ENCODE measurements around the gene SEC61G.

Gene SEC61G

DNA sequence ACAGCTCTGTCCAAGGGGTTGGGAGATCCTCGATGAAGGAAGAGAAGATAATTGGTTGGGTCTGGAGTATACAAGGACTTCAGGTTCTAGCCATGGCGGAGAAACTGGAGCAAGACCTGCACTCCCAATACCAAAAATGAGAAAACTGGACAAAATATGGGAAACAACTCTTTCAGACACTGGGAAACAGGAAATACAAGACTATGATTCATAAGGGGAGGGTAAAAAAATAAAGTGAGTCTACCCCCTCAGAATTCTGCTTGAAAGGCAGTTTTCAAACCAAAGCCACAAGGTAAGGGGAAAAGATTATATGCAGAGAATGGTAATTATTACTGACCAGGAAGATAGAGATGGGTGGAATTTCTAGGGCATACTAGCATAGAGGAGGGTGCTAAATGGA, 10.2 kb upstream of the SEC61G start:
- no peak for DNase-seq (ENCODE audit: low spot score)
- no peak for FAIRE-seq

DNA sequence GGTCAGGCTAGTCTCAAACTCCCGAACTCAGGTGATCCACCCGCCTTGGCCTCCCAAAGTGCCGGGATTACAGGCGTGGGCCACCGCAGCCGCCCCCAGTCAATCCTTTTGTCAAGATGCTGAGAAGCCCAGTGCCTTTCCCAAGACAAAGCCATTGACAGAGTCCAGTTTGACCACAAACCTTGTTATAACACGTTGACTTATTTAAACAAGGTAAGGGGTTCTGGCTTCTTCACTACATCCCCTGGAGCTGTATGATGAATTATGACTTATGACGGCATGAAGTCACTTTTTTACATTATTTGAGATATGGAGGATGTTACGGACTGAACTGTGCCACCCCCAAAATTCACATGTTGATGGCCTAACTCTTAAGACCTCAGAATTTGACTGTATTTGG, 5.8 kb upstream of the SEC61G start:
- FAIRE-seq: no peak
- DNase-seq (ENCODE audit: low spot score): no peak

DNA sequence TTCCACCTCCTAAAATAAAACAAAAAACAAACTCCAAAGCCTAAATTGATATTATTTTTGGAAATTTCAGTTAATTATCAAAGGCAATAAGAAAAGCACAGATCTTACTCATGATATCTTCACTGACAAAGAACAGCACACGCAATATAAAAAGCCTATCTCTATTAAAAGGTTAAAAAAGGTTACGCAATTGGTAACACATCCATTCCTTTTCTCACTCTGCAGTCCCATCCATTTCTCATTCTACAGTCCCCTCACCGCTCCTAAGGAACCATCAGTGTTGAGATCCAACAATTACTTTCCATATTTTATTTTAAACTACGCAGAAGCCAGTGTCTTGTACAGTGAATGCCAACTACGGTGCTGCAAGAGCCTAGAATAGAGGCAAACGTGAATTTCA, 1.3 kb downstream of the SEC61G start:
- no peak for DNase-seq (ENCODE audit: low spot score)

DNA sequence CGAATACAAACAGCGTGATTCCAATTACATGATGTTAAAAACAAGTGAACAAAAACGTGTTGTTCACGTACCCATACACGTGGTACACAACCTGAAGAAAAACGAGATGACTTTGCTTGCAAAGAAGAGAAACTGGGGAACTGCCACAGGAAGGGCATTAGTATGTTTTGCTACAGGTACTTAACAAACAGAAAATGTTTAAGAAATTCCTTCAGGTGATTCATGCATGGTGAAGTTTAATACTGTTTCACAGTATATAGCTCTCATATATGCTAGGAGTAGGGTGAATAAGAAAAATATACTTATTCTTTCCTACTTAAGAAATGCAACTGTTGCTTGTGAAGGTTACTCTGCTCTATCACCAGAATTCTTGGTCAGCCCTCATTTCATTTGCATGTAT, 9.8 kb downstream of the SEC61G start:
- FAIRE-seq (no peak), DNase-seq (ENCODE audit: low spot score) (no peak)

More for the DNA sequence above, 1.3 kb downstream of the SEC61G start:
- no peak for FAIRE-seq

DNA sequence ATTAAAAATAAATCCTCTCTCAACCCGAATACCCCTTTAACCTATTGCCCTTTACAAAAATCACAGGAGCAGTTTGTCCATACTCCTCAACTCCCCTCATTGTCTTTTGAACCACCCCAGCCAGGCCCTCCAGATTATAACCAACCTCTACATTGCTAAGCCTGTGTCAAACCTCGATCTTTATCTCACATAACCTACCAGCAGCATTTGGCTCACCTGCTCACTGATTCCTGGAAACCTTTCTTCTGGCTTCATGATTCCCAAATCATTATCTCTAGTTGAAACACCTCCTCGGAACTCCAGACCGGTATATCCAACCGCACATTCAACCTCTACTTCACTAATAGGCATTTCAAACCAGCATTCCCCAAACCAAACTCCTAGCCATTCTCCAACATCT, 11.8 kb downstream of the SEC61G start:
- no peak for DNase-seq (ENCODE audit: low spot score)
- no peak for FAIRE-seq

DNA sequence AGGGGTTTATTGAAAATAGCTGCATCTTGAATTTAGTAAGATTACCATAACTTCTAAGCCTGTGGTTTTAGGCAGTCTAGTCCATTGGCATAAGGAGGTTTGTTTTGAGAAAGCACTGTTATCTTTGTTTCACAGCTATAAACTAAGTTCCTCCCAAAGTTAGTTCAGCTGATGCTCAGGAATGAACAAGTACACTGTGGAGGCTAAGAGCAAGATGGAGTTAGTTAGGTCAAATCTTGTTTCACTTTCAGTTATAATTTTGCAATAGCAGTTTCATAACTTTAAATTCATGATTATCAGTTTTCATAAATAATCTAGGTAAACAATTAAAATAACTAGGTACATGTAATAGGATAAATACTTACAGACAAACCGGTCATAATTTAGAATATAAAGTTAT, 15.4 kb downstream of the SEC61G start:
- FAIRE-seq: no peak

DNA sequence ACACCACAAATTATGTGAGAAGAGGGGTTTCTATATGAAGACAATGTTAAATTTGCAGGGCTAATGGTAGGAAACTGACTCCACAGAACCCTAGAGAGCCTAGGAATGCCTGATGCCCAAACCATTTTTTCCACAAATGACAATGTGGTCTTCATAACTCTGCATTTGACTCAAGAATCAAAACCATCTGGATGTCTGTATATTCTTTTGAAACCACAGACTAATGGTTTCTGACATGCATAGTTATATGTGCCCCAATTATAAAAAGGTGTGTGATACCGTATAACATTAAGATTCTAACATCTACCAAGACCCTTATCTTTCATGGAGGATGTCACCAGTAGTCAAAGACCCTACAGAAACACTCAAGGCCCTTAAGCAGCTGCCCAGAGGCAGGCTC, 20.3 kb downstream of the SEC61G start:
- FAIRE-seq (no peak), DNase-seq (ENCODE audit: low spot score) (no peak)

More for the DNA sequence above, 15.4 kb downstream of the SEC61G start:
- no peak for DNase-seq (ENCODE audit: low spot score)

DNA sequence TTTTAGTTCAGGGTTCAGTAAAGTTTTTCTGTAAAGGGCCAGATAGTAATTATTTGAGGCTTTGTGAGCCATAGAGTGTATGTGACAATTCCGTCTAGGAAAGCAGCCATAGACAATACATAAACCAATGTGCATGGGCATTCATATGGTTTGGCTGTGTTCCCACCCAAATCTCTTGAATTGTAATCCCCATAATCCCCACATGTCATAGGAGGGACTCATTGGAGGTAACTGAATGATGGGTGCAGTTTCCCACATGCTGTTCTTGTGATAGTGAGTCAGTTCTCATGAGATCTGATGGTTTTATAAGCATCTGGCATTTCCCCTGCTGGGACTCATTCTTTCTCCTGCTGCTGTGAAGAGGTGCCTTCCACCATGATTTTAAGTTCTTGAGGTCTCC, 29.9 kb downstream of the SEC61G start:
- FAIRE-seq (no peak), DNase-seq (ENCODE audit: low spot score) (no peak)

DNA sequence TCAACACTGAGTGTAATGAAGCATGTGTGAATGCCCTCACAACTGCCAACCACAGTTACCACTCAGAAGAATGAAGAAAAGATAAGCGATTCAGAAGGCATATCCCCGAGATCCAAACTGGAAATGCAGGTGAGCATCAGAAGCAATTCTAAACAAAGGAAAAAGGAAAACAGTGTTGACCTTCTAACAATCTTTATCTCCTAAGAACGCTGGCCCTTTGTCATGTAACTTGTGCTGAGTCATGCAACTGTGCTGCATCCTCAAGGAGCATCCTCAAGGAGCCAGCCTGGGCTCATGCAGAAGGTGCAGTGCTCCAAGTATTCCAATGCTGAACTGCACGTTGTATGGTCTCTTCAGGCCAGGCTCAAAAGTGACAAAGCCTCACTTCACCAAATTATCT, 30.6 kb downstream of the SEC61G start:
- DNase-seq (ENCODE audit: low spot score) (no peak), FAIRE-seq (peak; percentile 59)

DNA sequence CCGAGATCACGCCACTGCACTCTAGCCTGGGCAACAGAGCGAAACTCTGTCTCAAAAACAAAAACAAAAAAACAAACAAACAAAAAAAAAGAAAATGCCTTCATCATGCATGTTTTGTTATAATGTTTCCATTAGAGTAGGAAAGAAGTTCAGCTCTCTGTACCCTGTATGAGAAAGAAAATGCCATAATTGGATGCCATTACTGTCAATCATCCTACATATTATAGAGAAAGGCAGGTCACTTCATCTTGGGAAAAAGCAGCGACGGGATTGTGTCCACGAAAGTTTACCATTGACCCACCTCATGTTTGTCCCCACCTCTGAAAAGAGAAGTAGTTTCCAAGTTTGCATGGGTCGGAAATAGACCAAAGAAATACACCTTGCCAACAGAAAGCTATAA, 33.8 kb downstream of the SEC61G start:
- FAIRE-seq (no peak), DNase-seq (ENCODE audit: low spot score) (no peak)

DNA sequence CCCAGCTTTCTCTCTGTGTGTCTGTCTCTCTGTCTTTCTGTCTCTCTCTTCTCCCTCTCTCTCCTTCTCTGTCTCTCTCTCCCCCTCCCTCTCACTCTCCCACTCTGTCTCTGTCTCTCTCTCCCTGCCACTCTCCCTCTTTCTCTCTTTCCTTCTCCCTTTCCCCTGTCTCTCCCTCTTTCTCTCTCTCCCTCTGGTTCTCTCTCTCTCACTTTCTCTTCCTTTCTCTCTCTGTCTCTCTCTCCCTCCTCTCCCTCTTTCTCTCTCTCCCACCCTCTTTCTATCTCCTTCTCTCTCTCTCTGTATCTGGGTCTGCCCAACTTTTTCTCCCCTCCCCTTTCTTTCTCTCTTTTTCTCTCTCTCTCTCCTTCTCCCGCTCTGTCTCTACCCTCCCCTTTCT, 36.5 kb downstream of the SEC61G start:
- no peak for FAIRE-seq

DNA sequence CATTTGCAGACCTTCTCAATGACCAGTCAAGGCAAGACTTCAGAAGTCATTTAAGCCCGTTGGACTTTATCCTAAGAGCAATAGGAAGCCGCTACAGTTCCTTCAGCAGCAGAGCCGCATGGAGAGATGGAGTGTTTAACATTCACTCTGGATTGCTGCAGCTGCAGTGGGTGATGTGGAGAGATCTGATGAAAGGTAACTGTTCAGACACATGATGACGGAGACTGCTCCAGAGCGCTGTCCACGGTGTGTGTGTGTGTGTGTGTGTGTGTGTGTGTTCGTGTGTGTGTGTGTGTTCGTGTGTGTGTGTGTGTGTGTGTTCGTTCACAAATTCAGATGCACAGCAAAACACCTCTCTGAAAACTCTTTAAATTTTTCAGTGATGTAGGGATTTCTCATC, 37.0 kb downstream of the SEC61G start:
- FAIRE-seq (peak; percentile 73), DNase-seq (ENCODE audit: low spot score) (no peak)

More for the DNA sequence above, 36.5 kb downstream of the SEC61G start:
- no peak for DNase-seq (ENCODE audit: low spot score)

DNA sequence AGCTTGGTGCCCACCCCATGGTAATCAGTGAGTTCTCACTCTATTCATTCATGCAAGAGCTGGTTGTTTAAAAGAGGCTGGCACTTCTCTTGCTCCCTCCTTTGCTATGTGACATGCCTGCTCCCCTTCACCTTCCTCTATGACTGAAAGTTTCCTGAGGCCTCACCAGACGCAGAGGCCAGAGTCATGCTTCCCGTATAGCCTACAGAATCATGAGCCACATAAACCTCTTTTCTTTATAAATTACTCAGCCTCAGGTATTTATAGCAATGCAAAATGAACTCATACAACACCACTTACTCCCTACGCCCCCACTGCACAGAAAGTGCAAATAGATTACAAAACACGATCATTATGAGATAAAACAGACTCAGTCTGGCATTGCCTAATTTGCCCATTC, 39.0 kb downstream of the SEC61G start:
- FAIRE-seq: no peak

DNA sequence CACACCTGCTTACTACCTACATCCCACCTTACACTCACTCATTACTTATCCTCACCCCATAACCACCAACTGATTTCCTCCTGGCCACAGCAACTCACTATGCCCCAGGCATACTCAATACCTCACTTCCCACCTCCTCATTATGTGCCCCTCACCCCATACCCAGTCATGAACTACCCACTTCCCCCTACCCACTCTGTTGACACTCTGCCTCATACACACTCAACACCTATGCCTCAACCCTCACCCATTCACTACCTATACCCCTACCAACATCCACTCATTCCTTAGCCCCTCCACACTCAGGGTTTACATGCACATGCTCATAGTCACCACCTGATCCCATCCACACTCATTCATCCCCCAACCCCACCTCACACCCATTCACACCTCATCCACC, 39.6 kb downstream of the SEC61G start:
- peak; percentile 66 for FAIRE-seq

More for the DNA sequence above, 39.0 kb downstream of the SEC61G start:
- no peak for DNase-seq (ENCODE audit: low spot score)

DNA sequence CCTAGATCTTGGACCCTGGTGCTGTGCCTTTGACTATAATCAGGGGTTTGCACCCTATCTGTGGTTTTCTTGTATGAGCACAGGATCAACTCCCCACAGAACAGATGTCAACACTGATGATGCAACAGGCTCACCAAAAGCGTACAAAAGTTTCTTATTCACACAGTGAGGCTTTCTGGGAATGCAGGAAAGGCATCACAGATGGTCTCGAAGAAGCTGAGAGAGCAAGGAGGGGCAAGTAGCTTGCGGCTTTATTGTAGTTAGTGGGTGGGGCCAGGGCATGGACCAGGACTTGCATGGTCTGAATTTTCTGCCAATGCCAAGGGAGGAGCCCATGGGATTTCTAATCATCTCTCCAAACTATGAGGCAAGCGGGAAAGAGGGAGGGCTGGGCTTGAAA, 46.2 kb downstream of the SEC61G start:
- no peak for DNase-seq (ENCODE audit: low spot score)
- no peak for FAIRE-seq

More for the DNA sequence above, 39.6 kb downstream of the SEC61G start:
- DNase-seq (ENCODE audit: low spot score): no peak

DNA sequence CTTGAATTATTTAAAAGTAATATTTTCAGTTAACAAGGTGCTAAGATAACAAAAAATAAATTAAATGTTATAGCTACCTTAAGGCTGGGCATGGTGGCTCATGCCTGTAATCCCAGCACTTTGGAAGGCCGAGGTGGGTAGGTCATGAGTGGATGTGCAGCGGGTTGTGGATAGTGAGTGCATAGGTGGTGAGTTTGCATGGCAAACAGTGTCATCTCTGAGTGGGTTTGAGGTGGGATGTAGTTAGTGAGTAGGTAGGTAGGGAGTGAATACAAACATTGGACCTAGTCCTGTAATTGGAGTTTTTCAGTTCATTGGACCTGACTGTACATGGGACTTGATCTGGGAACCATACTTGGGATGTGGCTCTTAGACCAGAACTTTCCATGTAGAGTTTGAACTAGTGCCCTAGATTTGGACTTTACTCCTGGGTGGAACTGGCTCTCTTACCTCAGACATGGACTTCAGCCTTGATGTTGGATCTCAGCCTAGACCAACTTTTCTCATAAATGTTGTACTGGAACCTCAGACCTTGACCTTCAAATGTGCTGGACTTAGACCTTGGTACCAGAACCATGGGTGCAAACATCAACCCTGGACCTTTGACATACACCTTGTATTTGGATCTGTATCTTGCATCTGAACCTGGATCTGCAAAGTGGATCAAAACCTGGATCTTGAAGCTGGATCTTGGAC, 47.0 kb downstream of the SEC61G start:
- DNase-seq (ENCODE audit: low spot score): no peak
- peak; percentile 13 for FAIRE-seq

DNA sequence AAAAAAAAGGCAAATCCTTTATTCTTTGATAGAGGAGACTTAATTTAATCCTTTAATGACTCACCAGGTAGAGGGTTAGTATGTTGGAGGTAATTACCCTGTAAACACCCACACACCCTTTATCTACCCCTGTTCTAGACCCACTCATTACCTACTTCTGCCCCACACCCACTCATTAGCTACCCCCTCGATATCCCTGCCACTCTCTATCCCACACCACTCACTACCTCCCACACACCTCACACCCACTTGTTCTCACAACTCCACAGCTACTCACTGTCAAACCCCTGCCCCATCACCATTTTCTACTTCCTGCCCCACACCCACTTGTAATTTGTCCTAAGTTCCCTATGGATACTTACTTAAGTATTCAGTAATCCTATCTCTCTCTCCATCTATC, 49.7 kb downstream of the SEC61G start:
- FAIRE-seq (no peak), DNase-seq (ENCODE audit: low spot score) (no peak)

DNA sequence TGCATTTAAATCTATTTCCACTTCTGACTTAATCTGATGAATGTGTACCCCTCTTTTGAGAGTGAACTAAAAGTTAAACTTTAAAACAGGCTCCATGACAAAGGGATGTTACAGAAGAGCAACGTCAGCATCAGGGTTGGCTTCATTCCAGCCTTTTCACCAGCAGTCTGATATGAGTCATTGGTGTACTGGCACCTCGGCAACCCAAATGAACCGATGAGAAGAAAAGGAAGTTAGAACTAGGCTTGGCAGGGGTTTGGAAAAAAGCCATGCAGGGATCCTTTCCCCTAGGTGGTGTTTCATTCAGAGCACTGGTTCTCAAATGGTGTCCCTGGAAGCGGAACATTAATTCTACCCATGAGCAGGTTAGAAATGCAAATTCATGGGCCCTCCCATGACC, 53.6 kb downstream of the SEC61G start:
- peak; percentile 85 for DNase-seq (ENCODE audit: low spot score)
- FAIRE-seq: peak; percentile 82

DNA sequence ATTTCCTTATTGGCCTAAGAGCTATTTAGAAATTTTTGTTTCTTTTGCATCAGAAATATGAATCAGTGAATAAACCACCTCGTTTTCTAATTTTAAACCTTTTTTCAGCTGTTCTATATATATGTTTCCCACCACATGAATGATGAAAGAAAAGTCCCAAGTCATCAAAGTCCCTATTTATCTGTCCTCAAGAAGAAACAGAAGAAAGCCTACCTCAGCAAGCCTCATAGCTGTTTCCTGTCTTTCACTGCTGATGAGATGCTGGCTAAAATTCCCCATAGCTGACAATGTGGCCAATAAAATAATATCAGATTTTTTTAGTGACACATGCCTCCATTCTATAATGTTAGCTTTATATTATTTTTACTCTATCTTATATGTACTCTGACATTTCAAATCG, 54.2 kb downstream of the SEC61G start:
- FAIRE-seq: no peak
- DNase-seq (ENCODE audit: low spot score): no peak
